PC-3 (cell line): ENCODE measurements around the gene CAV1. TPM values are rescaled to one million over a fixed set of nuclear protein-coding genes. Genes with fewer than 3 reads are reported as not detected.

Experiments used
- ATAC-seq: fragments of 200-7000 bp; cut with Tn5 transposase; 2 replicates; pipeline ENCODE4 v1.9.1; 2020; ENCODE audit warnings: mild to moderate bottlenecking, moderate library complexity
- BruUV-seq: library from RNA; stranded (reverse); fragments of 400-500 nt; replicated peaks from 2 replicates; lab custom pipeline; 2021; lab: Mats Ljungman, UMichigan
- CTCF ChIA-PET: fragments of 300-600 bp; sonication (Branson Sonifier 250); formaldehyde crosslinking; loops from one replicate; lab custom pipeline; 2022; ENCODE audit warnings: antibody characterized with exemption; lab: Charles Lee
- POLR2A ChIA-PET: fragments of 300-600 bp; sonication (Branson Sonifier 250); formaldehyde crosslinking; loops from one replicate; lab custom pipeline; 2022; ENCODE audit warnings: antibody characterized with exemption; ENCODE audit not compliant: unreplicated experiment; lab: Charles Lee
- DNase-seq: peaks from one replicate; pipeline ENCODE4 v3.0.0-alpha.2; 2015
- H2AFZ ChIP-seq: fragments of 300-600 bp; sonication (generic); 2 replicates; pipeline ENCODE4 v1.6.0; 2016; ENCODE audit warnings: antibody characterized with exemption, low read length
- H3F3A ChIP-seq: fragments of 300-600 bp; sonication (generic); one replicate; pipeline ENCODE4 v1.6.0; 2017; ENCODE audit warnings: antibody characterized with exemption, low read length, control low read depth, mild to moderate bottlenecking; ENCODE audit not compliant: unreplicated experiment
- H3K27ac ChIP-seq: fragments of 300-600 bp; sonication (generic); 2 replicates; pipeline ENCODE4 v1.5.1; 2016; ENCODE audit warnings: mild to moderate bottlenecking, low read length
- H3K27me3 ChIP-seq: fragments of 300-600 bp; sonication (generic); 2 replicates; pipeline ENCODE4 v1.6.1; 2016; ENCODE audit warnings: low read length, mixed read lengths
- H3K36me3 ChIP-seq: fragments of 300-600 bp; sonication (generic); 2 replicates; pipeline ENCODE4 v1.6.1; 2016; ENCODE audit warnings: low read depth, mixed run types, low read length, mixed read lengths
- H3K4me1 ChIP-seq: fragments of 300-600 bp; sonication (generic); 2 replicates; pipeline ENCODE4 v1.5.1; 2016; ENCODE audit warnings: low read length; ENCODE audit not compliant: insufficient read depth
- H3K4me2 ChIP-seq: fragments of 300-600 bp; sonication (generic); 2 replicates; pipeline ENCODE4 v1.6.0; 2016; ENCODE audit warnings: low read length
- H3K4me3 ChIP-seq: fragments of 300-600 bp; sonication (generic); 2 replicates; pipeline ENCODE4 v1.5.1; 2016; ENCODE audit warnings: mild to moderate bottlenecking, low read length, mixed read lengths
- H3K79me2 ChIP-seq: fragments of 300-600 bp; sonication (generic); 2 replicates; pipeline ENCODE4 v1.6.1; 2017; ENCODE audit warnings: low read length, mixed read lengths
- H3K9ac ChIP-seq: fragments of 300-600 bp; sonication (generic); 2 replicates; pipeline ENCODE4 v1.6.0; 2016; ENCODE audit warnings: mild to moderate bottlenecking, low read length
- H3K9me2 ChIP-seq: fragments of 300-600 bp; sonication (generic); replicated peaks from 2 replicates; pipeline ENCODE4 v1.6.1; 2016; ENCODE audit warnings: mixed run types, low read length, mixed read lengths
- H3K9me3 ChIP-seq: fragments of 300-600 bp; sonication (generic); 2 replicates; pipeline ENCODE4 v1.6.1; 2016; ENCODE audit warnings: low read length, mixed read lengths
- H4K20me1 ChIP-seq: fragments of 300-600 bp; sonication (generic); 2 replicates; pipeline ENCODE4 v1.6.1; 2016; ENCODE audit warnings: low read length, mixed read lengths
- CTCF ChIP-seq: fragments of 300-600 bp; sonication (generic); conservative IDR thresholded peaks from 2 replicates; pipeline ENCODE4 v1.5.1; 2017; ENCODE audit warnings: antibody characterized with exemption, low read depth, mild to moderate bottlenecking, low read length
- EZH2 ChIP-seq: fragments of 300-600 bp; sonication (generic); IDR thresholded peaks from one replicate; pipeline ENCODE4 v1.6.1; 2017; ENCODE audit warnings: antibody characterized with exemption, mild to moderate bottlenecking, low read length; ENCODE audit not compliant: unreplicated experiment
- EZH2phosphoT487 ChIP-seq: fragments of 300-600 bp; sonication (generic); IDR thresholded peaks from 2 replicates; pipeline ENCODE4 v1.6.1; 2018; ENCODE audit warnings: mild to moderate bottlenecking, antibody characterized with exemption, low read length, borderline replicate concordance
- intact Hi-C: fragments of 100-400 bp; cut with micrococcal nuclease; formaldehyde crosslinking; loops from 2 replicates; pipeline ENCODE4 v1.9.0; 2023
- total RNA-seq: library from RNA; depleted of rRNA; stranded (reverse); fragments of >200 nt; gene quantifications from 2 replicates; pipeline ENCODE4 v1.2.3, GENCODE V29; 2014

CAV1 gene
- total RNA-seq, 1 experiment from 2014 or later = 284 TPM

GRCh38 chr7:116562529-116563121, 37.8 kb downstream of the CAV1 start:
- BruUV-seq = no TSS peak

GRCh38 chr7:116565981-116566380, 41.1 kb downstream of the CAV1 start:
- Histone ChIP-seq H3K9ac (no peak overlapping the region), H3K4me1 (peaks cover 28% of the 10 kb centered on the region), H3K9me3 (no peaks in the 10 kb centered on the region), H3K9me2 (no peaks in the 10 kb centered on the region), H3K27ac (no peak overlapping the region), H3K36me3 (peaks cover 1% of the 10 kb centered on the region; the same call in 1 of the 2 replicates), H2AFZ (no peak overlapping the region), H3K4me2 (no peak overlapping the region), H3K27me3 (no peaks in the 10 kb centered on the region), H3K79me2 (no peaks in the 10 kb centered on the region), H4K20me1 (no peaks in the 10 kb centered on the region), H3F3A (peaks cover 6% of the 10 kb centered on the region), H3K4me3 (no peak overlapping the region)
- ChIA-PET POLR2A (interaction anchor here (0.6 kb wide), 1 partner anchor 1811 kb away, joined by 5 read pairs; no protein-coding TSS in a partner anchor), CTCF (no interaction called here)
- TF ChIP-seq EZH2 (no peak), EZH2phosphoT487 (no peak)
- no TSS peak for BruUV-seq
- no peak for ATAC-seq
- no peak for DNase-seq
- intact Hi-C loops = no loop called here

More at GRCh38 chr7:116562529-116563121, 37.8 kb downstream of the CAV1 start:
- CTCF ChIA-PET = no interaction called here
- H3K9me3 ChIP-seq = no peaks in the 10 kb centered on the region
- no peak overlapping the region for H3K4me3 ChIP-seq
- H2AFZ ChIP-seq = no peak overlapping the region
- peaks cover 27% of the 10 kb centered on the region for H3K4me1 ChIP-seq
- H3K27ac ChIP-seq = no peak overlapping the region
- intact Hi-C loops = no loop called here
- H3K9me2 ChIP-seq = no peaks in the 10 kb centered on the region
- H4K20me1 ChIP-seq = peaks cover 4% of the 10 kb centered on the region; the same call in 1 of the 2 replicates
- no peaks in the 10 kb centered on the region for H3K27me3 ChIP-seq
- H3K36me3 ChIP-seq = peaks cover 31% of the 10 kb centered on the region
- DNase-seq = no peak
- no peak for TF ChIP-seq CTCF
- no peak for TF ChIP-seq EZH2
- TF ChIP-seq EZH2phosphoT487 = no peak
- no peak for ATAC-seq
- H3K79me2 ChIP-seq = peaks cover 7% of the 10 kb centered on the region; the same call in 1 of the 2 replicates
- no peak overlapping the region for H3K9ac ChIP-seq
- POLR2A ChIA-PET = no interaction called here
- H3F3A ChIP-seq = no peaks in the 10 kb centered on the region
- H3K4me2 ChIP-seq = no peak overlapping the region

GRCh38 chr7:116566666-116567065, 41.8 kb downstream of the CAV1 start:
- no peaks in the 10 kb centered on the region for H3K36me3 ChIP-seq
- no peaks in the 10 kb centered on the region for H4K20me1 ChIP-seq
- no peaks in the 10 kb centered on the region for H3K27me3 ChIP-seq
- peaks cover 6% of the 10 kb centered on the region for H3F3A ChIP-seq
- no peak overlapping the region for H3K4me3 ChIP-seq
- no peak overlapping the region for H3K4me2 ChIP-seq
- no TSS peak for BruUV-seq
- ATAC-seq (no peak), DNase-seq (no peak)
- H2AFZ ChIP-seq = no peak overlapping the region
- no peak overlapping the region for H3K27ac ChIP-seq
- ChIA-PET POLR2A (no interaction called here), CTCF (no interaction called here)
- H3K9me3 ChIP-seq = no peaks in the 10 kb centered on the region
- H3K9ac ChIP-seq = no peak overlapping the region
- H3K79me2 ChIP-seq = no peaks in the 10 kb centered on the region
- intact Hi-C loops = no loop called here
- TF ChIP-seq EZH2 = no peak
- peaks cover 34% of the 10 kb centered on the region for H3K4me1 ChIP-seq
- H3K9me2 ChIP-seq = no peaks in the 10 kb centered on the region
